AG08396 (cell line): ENCODE results near the gene IQGAP1.
"Not testable (repeated sequence)": the region's sequence is repeated elsewhere in the genome, so short reads cannot be mapped to it uniquely, and the experiment has no call there.

Source experiments
- DNase-seq: peaks from one replicate; pipeline ENCODE4 v3.0.0; 2012; ENCODE audit warnings: low spot score, mixed read lengths

IQGAP1 gene

GRCh38 chr15:90409587-90409986, 21.5 kb downstream of the IQGAP1 start:
- DNase-seq, result not testable (repeated sequence)

GRCh38 chr15:90410316-90410715, 22.3 kb downstream of the IQGAP1 start:
- not testable (repeated sequence) for DNase-seq

- DNase-seq, result no peak
Measured at GRCh38 chr15:90411176-90411575, 23.1 kb downstream of the IQGAP1 start.

- peak; percentile 29 for DNase-seq
Measured at GRCh38 chr15:90412356-90413194, 24.5 kb downstream of the IQGAP1 start.

- no peak for DNase-seq
Measured at GRCh38 chr15:90413411-90414379, 25.7 kb downstream of the IQGAP1 start.

- DNase-seq, result peak; percentile 46
Measured at GRCh38 chr15:90414408-90415028, 26.5 kb downstream of the IQGAP1 start.

- DNase-seq, result not testable (repeated sequence)
Measured at GRCh38 chr15:90416052-90416451, 28.0 kb downstream of the IQGAP1 start.

- no peak for DNase-seq
Measured at GRCh38 chr15:90418627-90419026, 30.6 kb downstream of the IQGAP1 start.

GRCh38 chr15:90419206-90419605, 31.2 kb downstream of the IQGAP1 start:
- DNase-seq, result no peak

GRCh38 chr15:90419738-90420406, 31.8 kb downstream of the IQGAP1 start:
- DNase-seq, result peak; percentile 47

- DNase-seq, result no peak
Measured at GRCh38 chr15:90420451-90420850, 32.4 kb downstream of the IQGAP1 start.

- no peak for DNase-seq
Measured at GRCh38 chr15:90421527-90421926, 33.5 kb downstream of the IQGAP1 start.

GRCh38 chr15:90422043-90422442, 34.0 kb downstream of the IQGAP1 start:
- no peak for DNase-seq

GRCh38 chr15:90422936-90423335, 34.9 kb downstream of the IQGAP1 start:
- DNase-seq, result no peak

GRCh38 chr15:90423801-90424319, 35.8 kb downstream of the IQGAP1 start:
- DNase-seq, result no peak

GRCh38 chr15:90425726-90426346, 37.8 kb downstream of the IQGAP1 start:
- peak; percentile 8 for DNase-seq

GRCh38 chr15:90427185-90427584, 39.1 kb downstream of the IQGAP1 start:
- no peak for DNase-seq

GRCh38 chr15:90432253-90432652, 44.2 kb downstream of the IQGAP1 start:
- DNase-seq, result no peak

- DNase-seq, result no peak
Measured at GRCh38 chr15:90435652-90436337, 47.8 kb downstream of the IQGAP1 start.

- no peak for DNase-seq
Measured at GRCh38 chr15:90436952-90437351, 48.9 kb downstream of the IQGAP1 start.
